Measurements from ENCODE around the gene TUBB6.

TUBB6 gene

GRCh38 chr18:12352188-12352587, 44.1 kb downstream of the TUBB6 start:
- H3K27me3 ChIP-seq (ENCODE audit: insufficient read depth, poor library complexity, severe bottlenecking), result no peaks in the 10 kb centered on the region
- H3K4me3 ChIP-seq (replicated peaks; ENCODE audit: insufficient read depth, low read length), result no peak overlapping the region
- no peak for DNase-seq (ENCODE audit: low read depth in 1 of 2, low spot score in 1 of 2)
- no peak for TF ChIP-seq POLR2AphosphoS5 (IDR thresholded peaks at IDR 0.05; ENCODE audit: low read depth)
- TF ChIP-seq SPI1 (IDR thresholded peaks at IDR 0.05; ENCODE audit: borderline replicate concordance, low read depth), result no peak
- TF ChIP-seq GABPA (IDR thresholded peaks at IDR 0.05; ENCODE audit: low read depth), result no peak
- TF ChIP-seq, protein P1, sequence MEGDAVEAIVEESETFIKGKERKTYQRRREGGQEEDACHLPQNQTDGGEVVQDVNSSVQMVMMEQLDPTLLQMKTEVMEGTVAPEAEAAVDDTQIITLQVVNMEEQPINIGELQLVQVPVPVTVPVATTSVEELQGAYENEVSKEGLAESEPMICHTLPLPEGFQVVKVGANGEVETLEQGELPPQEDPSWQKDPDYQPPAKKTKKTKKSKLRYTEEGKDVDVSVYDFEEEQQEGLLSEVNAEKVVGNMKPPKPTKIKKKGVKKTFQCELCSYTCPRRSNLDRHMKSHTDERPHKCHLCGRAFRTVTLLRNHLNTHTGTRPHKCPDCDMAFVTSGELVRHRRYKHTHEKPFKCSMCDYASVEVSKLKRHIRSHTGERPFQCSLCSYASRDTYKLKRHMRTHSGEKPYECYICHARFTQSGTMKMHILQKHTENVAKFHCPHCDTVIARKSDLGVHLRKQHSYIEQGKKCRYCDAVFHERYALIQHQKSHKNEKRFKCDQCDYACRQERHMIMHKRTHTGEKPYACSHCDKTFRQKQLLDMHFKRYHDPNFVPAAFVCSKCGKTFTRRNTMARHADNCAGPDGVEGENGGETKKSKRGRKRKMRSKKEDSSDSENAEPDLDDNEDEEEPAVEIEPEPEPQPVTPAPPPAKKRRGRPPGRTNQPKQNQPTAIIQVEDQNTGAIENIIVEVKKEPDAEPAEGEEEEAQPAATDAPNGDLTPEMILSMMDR (IDR thresholded peaks at IDR 0.05; ENCODE audit: insufficient read depth, low read length), result no peak
- TF ChIP-seq REST (IDR thresholded peaks at IDR 0.05; ENCODE audit: insufficient replicate concordance, low read depth), result no peak
- H3K27ac ChIP-seq (replicated peaks), result no peak overlapping the region

DNA sequence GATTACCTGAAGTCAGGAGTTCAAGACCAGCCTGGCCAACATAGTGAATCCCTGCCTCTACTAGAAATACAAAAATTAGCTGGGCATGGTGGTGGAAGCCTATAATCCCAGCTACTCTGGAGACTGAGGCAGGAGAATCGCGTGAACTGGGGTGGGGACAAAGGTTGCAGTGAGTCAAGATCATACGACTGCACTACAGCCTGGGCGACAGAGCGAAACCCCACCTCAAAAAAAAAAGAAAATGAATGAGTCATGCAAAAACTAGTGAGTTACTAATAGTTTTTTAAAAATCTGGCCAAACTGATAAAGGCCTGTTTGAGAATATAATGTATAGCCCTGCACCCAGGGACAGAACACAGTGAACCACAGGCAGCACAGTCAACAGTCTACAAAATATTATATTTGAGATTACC, 51.5 kb downstream of the TUBB6 start:
- no peak for DNase-seq (ENCODE audit: low read depth in 1 of 2, low spot score in 1 of 2)
- H3K4me3 ChIP-seq (replicated peaks; ENCODE audit: insufficient read depth, low read length), result no peak overlapping the region
- TF ChIP-seq GABPA (IDR thresholded peaks at IDR 0.05; ENCODE audit: low read depth) (no peak), REST (IDR thresholded peaks at IDR 0.05; ENCODE audit: insufficient replicate concordance, low read depth) (no peak), SPI1 (IDR thresholded peaks at IDR 0.05; ENCODE audit: borderline replicate concordance, low read depth) (no peak), POLR2AphosphoS5 (IDR thresholded peaks at IDR 0.05; ENCODE audit: low read depth) (no peak)
- TF ChIP-seq, protein P1 (IDR thresholded peaks at IDR 0.05; ENCODE audit: insufficient read depth, low read length), result no peak
- H3K27ac ChIP-seq (replicated peaks), result no peak overlapping the region
- H3K27me3 ChIP-seq (ENCODE audit: insufficient read depth, poor library complexity, severe bottlenecking), result no peaks in the 10 kb centered on the region

- TF ChIP-seq REST (IDR thresholded peaks at IDR 0.05; ENCODE audit: insufficient replicate concordance, low read depth), result no peak
- TF ChIP-seq, protein P1 (IDR thresholded peaks at IDR 0.05; ENCODE audit: insufficient read depth, low read length), result no peak
- TF ChIP-seq POLR2AphosphoS5 (IDR thresholded peaks at IDR 0.05; ENCODE audit: low read depth), result no peak
- no peak for TF ChIP-seq GABPA (IDR thresholded peaks at IDR 0.05; ENCODE audit: low read depth)
- no peak for TF ChIP-seq SPI1 (IDR thresholded peaks at IDR 0.05; ENCODE audit: borderline replicate concordance, low read depth)
- no peak for DNase-seq (ENCODE audit: low read depth in 1 of 2, low spot score in 1 of 2)
- H3K27ac ChIP-seq (replicated peaks), result no peak overlapping the region
Measured at GRCh38 chr18:12361770-12362378, 53.8 kb downstream of the TUBB6 start.

More at GRCh38 chr18:12361770-12362378, 53.8 kb downstream of the TUBB6 start:
- Histone ChIP-seq H3K27me3 (ENCODE audit: insufficient read depth, poor library complexity, severe bottlenecking) (no peaks in the 10 kb centered on the region), H3K4me3 (replicated peaks; ENCODE audit: insufficient read depth, low read length) (no peak overlapping the region)

Measured in HL-60 (cell line).